Parathyroid adenoma (tissue), 2 donors: ENCODE results near the gene LHX4.

Experiments used
- H2AFZ ChIP-seq: fragments of 300-600 bp; sonication (generic); one replicate; pipeline ENCODE4 v1.7.0; 2017; ENCODE audit warnings: antibody characterized with exemption, mild to moderate bottlenecking
- H3K27ac ChIP-seq: fragments of 300-600 bp; sonication (generic); one replicate; pipeline ENCODE4 v1.7.0; 2017
- H3K27me3 ChIP-seq: fragments of 300-600 bp; sonication (generic); one replicate; pipeline ENCODE4 v1.7.0; 2017; ENCODE audit warnings: low read length; ENCODE audit not compliant: control insufficient read depth, insufficient read depth
- H3K36me3 ChIP-seq: fragments of 300-600 bp; sonication (generic); one replicate; pipeline ENCODE4 v1.7.0; 2017; ENCODE audit warnings: low read length; ENCODE audit not compliant: control insufficient read depth, insufficient read depth
- H3K4me1 ChIP-seq: fragments of 300-600 bp; sonication (generic); one replicate; pipeline ENCODE4 v1.7.0; 2017; ENCODE audit warnings: control low read depth
- H3K4me2 ChIP-seq: fragments of 300-600 bp; sonication (generic); one replicate; pipeline ENCODE4 v1.7.0; 2017; ENCODE audit warnings: low read length
- H3K4me3 ChIP-seq: fragments of 300-600 bp; sonication (generic); one replicate; pipeline ENCODE4 v1.7.0; 2017; ENCODE audit warnings: low read depth, low read length
- H3K79me2 ChIP-seq: fragments of 300-600 bp; sonication (generic); one replicate; pipeline ENCODE4 v1.7.0; 2017; ENCODE audit warnings: control low read depth
- H3K9ac ChIP-seq: fragments of 300-600 bp; sonication (generic); one replicate; pipeline ENCODE4 v1.7.0; 2017; ENCODE audit warnings: mild to moderate bottlenecking
- H3K9me3 ChIP-seq: fragments of 300-600 bp; sonication (generic); one replicate; pipeline ENCODE4 v1.7.0; 2017; ENCODE audit warnings: low read length; ENCODE audit not compliant: control insufficient read depth
- TF ChIP-seq, protein P1 (sequence below): fragments of 300-600 bp; sonication (generic); IDR thresholded peaks from one replicate; pipeline ENCODE4 v1.7.0; 2017; ENCODE audit warnings: antibody characterized with exemption, mild to moderate bottlenecking
- donor health status: primary hyperparathyroidism.

LHX4 gene

DNA sequence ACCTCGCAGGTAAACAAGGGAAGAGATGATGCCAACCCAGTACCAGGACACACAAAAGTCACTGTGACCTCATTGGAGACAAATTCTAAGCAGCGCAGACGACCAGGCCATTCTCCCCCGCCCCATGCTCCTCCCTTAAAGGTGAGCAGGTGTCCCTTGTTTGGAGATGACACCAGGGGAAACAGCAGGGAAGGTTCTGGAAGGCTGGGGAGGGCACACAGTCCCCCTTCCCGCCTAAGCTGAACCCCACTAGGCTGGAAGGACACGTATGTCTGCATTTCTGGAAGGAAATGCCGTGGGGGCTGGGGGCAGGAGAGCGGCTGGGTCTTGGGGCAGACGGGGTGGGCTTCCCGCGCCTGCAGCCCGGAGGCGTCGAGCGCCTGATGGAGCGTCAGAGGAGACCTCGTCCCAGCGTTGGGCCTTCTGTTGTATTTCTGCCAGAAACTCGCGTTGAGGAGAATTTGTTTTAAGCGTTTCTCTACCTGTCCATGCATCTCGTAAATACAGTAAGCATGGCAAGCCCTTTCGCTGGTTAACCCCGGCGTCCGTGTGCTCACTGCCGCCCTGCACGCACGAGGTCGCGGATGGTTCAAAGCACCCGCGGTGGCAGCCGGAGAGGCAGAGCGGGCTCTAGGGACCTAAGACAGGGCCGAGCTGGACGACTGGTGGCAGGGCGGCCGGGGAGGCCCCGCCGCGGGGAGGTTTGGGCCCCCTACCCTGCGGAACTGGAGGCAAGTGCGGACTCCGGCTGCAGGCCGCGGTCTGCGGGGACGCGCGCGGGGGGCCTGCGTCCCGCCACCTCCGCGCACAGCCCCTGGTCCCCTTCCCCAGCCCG is 1.2 kb upstream of the LHX4 start:
- Histone ChIP-seq H3K9me3 (no peaks in the 10 kb centered on the region), H2AFZ (no peak overlapping the region), H3K9ac (no peak overlapping the region), H3K4me3 (peak overlapping the region; percentile 21), H3K27me3 (peaks cover 9% of the 10 kb centered on the region), H3K36me3 (no peaks in the 10 kb centered on the region), H3K27ac (no peak overlapping the region), H3K4me2 (peak overlapping the region; percentile 50), H3K79me2 (no peaks in the 10 kb centered on the region), H3K4me1 (no peaks in the 10 kb centered on the region)
- TF ChIP-seq, protein P1, sequence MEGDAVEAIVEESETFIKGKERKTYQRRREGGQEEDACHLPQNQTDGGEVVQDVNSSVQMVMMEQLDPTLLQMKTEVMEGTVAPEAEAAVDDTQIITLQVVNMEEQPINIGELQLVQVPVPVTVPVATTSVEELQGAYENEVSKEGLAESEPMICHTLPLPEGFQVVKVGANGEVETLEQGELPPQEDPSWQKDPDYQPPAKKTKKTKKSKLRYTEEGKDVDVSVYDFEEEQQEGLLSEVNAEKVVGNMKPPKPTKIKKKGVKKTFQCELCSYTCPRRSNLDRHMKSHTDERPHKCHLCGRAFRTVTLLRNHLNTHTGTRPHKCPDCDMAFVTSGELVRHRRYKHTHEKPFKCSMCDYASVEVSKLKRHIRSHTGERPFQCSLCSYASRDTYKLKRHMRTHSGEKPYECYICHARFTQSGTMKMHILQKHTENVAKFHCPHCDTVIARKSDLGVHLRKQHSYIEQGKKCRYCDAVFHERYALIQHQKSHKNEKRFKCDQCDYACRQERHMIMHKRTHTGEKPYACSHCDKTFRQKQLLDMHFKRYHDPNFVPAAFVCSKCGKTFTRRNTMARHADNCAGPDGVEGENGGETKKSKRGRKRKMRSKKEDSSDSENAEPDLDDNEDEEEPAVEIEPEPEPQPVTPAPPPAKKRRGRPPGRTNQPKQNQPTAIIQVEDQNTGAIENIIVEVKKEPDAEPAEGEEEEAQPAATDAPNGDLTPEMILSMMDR: no peak

DNA sequence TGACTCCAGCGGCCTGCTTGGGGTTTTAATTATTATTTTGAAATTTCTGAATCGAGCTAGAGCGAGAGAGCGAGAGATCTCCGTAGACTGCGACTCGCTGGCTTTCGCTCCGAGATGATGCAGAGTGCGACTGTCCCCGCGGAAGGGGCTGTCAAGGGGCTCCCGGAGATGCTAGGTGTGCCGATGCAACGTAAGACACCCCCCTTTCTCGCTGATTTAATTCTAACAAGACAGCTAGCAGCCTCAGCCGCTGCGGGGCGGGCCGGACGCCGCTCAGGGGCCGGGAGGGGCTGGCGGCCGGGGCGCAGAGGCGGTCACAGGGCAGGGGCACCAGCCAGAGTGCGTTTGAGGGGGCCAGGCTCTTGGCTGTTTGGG is 339 bp downstream of the LHX4 start:
- Histone ChIP-seq H3K4me3 (no peak overlapping the region), H3K9me3 (no peaks in the 10 kb centered on the region), H3K27ac (no peak overlapping the region), H3K79me2 (no peaks in the 10 kb centered on the region), H3K27me3 (peaks cover 18% of the 10 kb centered on the region), H3K4me2 (peak overlapping the region; percentile 61), H3K36me3 (no peaks in the 10 kb centered on the region), H3K9ac (no peak overlapping the region), H3K4me1 (no peaks in the 10 kb centered on the region), H2AFZ (peak overlapping the region; percentile 60)
- TF ChIP-seq, protein P1: no peak

DNA sequence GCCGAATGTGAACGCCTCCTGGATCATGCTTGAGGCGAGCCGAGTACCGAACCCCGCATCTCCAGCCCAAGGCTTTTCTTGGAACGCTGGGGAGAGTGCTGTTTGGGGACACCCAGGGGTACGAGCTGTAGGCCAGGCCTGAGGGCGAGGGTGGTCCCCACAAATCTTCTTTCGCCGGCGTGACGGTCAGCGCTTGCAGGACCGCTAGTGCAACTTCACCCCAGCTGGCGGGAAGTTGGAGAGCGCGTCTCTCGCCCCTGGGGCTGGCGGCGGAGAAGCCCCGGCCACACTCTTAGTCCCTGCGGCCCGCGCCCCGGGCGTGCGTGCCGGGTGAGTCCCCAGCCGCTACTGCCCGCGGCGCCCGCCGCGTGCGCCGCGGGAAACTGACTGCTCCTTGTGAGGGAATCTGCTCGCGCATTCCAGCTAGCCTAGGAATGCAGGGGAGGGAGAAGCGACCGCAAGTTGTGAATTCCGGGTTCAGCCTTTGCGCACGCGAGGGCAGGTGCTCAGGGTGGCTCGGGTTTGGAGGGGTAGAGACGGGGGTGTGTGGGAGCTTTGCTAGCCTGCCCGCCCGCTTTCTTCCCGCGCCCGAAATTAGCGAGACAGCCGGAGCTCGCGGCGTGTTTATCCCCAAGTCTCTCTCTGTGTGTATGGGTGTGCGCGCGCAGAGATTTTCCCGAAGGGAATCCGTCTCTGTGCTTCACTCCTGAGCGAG is 884 bp downstream of the LHX4 start:
- no peaks in the 10 kb centered on the region for H3K9me3 ChIP-seq
- H3K4me3 ChIP-seq: no peak overlapping the region
- no peaks in the 10 kb centered on the region for H3K4me1 ChIP-seq
- peaks cover 24% of the 10 kb centered on the region for H3K27me3 ChIP-seq
- H3K4me2 ChIP-seq: peak overlapping the region; percentile 61
- no peaks in the 10 kb centered on the region for H3K36me3 ChIP-seq
- H3K27ac ChIP-seq: no peak overlapping the region
- H3K79me2 ChIP-seq: no peaks in the 10 kb centered on the region
- no peak overlapping the region for H3K9ac ChIP-seq
- TF ChIP-seq, protein P1: no peak
- peak overlapping the region; percentile 60 for H2AFZ ChIP-seq

DNA sequence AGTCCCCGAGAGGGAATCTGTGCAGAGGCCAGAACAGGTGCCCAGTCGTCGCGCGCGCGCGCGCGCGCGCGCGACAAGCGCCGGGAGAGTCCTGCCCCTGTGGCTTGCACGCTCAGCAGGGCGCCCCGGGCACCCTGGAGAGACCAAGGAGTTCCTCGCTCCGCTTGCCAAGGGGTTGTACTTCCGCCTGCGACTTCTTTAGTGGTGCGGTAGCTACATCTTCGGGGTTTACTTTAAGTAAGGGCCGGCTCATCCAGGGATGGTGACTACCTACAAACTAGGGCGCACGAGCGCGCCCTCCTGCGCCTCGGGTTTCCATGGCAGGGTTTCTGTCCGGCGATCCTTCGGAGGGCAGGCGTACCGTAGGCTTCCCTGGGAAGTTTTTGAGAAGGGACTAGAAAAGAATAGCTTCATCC is 1.4 kb downstream of the LHX4 start:
- no peak overlapping the region for H3K4me3 ChIP-seq
- H3K9me3 ChIP-seq: no peaks in the 10 kb centered on the region
- H2AFZ ChIP-seq: peak overlapping the region; percentile 17
- no peaks in the 10 kb centered on the region for H3K36me3 ChIP-seq
- TF ChIP-seq, protein P1: no peak
- H3K27ac ChIP-seq: no peak overlapping the region
- H3K27me3 ChIP-seq: peaks cover 29% of the 10 kb centered on the region
- no peaks in the 10 kb centered on the region for H3K4me1 ChIP-seq
- H3K9ac ChIP-seq: no peak overlapping the region
- H3K4me2 ChIP-seq: peak overlapping the region; percentile 61
- no peaks in the 10 kb centered on the region for H3K79me2 ChIP-seq
